ENCODE data around the gene DPF3.

The DPF3 gene

DNA sequence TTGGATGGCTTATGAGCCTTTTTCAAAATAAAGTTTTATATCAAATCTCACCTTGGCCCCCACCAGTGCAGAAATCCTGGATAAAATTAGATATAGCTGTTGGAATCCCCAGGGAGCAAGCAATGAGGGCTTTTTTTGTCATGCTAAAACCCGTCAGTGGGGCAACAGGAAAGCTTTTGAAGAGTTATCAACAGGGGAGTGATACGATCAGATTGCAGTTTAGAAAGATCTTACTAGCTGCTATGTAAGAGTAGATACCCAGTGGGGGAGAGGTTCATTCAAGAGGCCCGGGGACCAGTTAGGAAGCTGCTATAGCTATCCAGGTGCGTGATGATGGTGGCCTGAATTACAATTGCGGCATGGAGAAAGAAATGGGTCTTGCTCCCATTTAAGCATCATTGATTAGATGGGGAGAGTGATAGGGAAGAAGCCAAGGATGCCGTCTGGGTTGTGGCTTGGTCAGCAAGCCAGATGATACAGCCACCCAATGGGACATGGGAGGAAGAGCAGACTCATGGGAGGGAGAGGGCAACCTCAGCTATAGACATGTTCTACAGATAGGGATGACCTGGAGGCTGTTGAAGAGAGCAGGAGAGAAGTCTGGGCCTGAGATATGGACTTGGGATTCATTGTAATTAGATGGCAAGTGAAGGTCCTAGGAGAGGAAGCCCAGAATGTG is 272.4 kb downstream of the DPF3 start:
- in situ Hi-C loops (cut with MboI; ENCODE audit: low sequenced_read_pairs) = no loop called here

- in situ Hi-C loops (cut with MboI; ENCODE audit: low sequenced_read_pairs) = no loop called here
Observed at GRCh38 chr14:72619881-72620280, 274.0 kb downstream of the DPF3 start.

DNA sequence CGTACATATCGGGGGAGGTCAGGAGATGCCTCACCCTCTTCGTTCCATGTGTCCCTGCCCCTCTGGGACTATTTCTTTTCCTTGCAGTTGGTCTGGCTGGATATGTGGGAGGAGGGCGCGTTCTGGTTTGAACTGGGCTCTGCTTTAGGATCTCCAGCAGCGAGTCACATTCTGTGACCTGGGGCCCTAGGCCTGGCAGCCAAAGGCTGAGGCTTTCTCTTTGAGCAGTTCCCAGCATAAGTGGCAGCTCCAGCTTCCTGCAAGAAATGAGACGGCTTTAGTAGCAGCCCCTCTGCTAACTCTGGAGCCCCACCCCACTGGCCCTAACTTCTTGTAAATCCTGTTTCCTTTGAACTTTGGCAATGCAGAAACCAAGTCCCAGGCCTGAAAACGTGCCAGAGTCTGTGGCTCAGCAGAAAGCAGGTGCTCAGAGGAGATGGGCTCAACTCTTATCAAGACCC is 274.8 kb downstream of the DPF3 start:
- in situ Hi-C loops (cut with MboI; ENCODE audit: low sequenced_read_pairs) = no loop called here

- in situ Hi-C loops (cut with MboI; ENCODE audit: low sequenced_read_pairs) = no loop called here
Observed at GRCh38 chr14:72618424-72618823, 275.5 kb downstream of the DPF3 start.

DNA sequence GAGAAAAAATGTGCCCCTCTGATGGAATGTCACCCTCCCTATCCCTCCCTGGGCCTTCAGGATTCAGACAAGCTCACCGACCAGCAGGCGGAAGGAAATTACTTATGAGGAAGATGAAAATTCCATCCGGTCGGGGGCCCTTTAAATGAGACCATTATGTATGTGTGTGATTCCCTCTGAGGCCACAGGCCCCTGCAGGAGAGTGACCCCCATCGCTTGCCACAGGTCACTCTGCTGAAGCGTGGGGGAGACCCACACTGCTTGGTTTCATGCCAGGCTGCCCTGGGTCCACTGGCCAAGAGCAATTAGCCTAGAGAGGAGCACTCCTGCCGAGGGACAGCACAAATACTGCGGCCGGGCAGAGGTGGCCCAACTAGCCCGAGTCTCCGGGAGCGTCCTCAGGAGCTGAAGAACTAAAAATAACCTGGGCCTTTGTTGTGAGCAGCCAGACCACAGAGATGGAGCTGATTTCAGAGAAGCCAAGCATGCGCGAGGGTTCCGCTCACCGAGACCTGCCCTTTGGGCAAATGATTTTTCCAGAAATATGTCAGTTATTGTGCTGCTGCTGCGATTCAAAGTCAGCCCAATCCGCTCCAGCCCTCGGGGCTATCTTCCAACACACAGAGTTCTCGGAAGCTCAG is 276.4 kb downstream of the DPF3 start:
- in situ Hi-C loops (cut with MboI; ENCODE audit: low sequenced_read_pairs) = no loop called here

- in situ Hi-C loops (cut with MboI; ENCODE audit: low sequenced_read_pairs) = no loop called here
Observed at GRCh38 chr14:72616811-72617210, 277.1 kb downstream of the DPF3 start.

DNA sequence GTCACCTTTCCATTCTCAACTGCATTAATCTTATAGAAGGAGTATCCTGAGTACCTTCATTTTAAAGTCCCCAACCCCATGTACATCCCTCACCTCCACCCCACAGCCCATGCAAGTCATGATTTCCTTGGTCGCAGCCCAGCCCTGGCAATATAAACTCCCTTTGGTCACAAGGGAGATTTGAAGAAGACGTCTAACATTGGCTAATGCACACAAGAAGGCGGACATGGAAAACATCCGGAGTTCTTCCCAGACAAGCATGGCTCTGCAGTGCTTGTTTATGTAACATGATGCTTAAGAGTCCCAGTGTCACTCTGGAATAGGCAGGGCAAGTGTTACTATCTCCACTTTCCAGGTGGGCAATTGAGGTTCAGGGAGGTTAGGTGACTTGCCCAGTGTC is 277.6 kb downstream of the DPF3 start:
- in situ Hi-C loops (cut with MboI; ENCODE audit: low sequenced_read_pairs) = no loop called here

DNA sequence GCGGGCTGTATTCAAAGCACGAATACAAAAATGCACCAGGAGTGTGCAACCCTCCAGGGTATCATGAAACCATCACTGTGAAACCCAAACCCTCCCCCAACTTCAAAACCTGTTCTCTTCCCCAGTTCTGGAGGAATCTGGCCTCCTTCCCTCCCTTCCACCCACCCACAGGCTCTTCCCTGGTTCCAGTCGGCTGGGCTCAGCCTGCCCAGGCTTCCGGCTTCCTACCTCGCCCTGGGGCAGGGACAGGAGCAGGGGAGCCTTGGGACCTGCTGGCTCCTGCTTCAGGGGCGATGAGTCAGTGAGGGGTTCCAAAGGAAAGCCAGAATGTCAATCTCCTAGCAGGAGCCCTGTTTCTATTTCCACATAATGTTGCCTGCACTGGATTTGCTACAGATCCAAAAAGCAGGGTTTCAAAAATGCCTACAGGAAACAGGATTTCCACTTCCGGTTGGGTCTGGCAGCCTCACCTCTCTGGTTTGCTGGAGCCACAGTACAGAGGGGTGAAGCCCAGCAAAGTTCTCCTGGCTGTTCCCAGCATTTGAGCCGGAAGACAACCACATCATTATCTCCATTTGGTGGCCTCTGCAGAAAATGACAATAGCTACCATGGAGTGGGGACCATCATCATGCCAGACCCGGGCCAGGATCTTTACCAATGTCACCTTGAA is 278.3 kb downstream of the DPF3 start:
- in situ Hi-C loops (cut with MboI; ENCODE audit: low sequenced_read_pairs) = no loop called here

DNA sequence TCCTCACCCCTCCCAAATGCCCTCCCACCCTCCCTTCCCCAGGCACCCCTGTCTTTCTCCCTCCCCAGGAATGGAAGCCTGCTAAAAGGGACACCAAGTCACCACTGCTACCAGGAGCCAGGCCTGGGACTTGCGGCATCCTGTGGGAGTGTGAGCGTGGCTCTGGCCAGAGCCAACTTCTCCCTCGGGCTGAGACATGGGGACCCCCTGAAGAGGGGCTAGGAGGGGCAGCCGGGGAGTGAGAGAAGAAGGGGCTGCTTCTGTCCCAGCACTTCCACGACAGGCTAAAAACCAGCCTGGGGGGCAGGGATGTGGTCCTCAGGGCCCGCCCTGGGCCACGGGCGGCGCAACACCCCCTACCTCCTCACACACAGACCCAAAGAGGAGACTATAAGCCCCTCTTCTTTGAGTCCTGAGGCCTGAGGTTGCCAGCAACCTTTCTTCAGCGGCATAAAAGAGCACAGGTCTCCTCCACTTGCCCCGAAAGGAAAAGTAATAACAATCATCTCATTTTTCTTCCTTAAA is 278.9 kb downstream of the DPF3 start:
- in situ Hi-C loops (cut with MboI; ENCODE audit: low sequenced_read_pairs) = no loop called here

DNA sequence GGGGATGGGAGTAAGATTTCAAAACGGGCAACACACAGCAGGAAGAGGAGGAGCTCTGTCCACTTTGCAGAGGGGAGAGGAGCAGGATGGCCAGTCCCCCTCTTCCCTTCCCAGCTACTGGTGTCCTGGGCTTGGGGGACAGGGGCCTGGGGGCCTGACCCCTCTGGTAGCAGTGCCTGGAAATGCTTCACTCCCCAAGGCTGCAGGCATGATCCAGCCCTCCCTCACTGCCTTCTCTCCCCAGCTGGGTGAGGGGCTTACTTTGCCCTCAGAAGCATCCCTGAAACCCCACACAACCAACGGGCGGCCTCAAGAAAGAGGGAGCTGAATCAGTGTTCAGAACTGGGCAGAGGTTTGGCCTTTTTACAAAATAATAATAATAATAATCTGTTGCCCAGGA is 279.5 kb downstream of the DPF3 start:
- in situ Hi-C loops (cut with MboI; ENCODE audit: low sequenced_read_pairs) = no loop called here

DNA sequence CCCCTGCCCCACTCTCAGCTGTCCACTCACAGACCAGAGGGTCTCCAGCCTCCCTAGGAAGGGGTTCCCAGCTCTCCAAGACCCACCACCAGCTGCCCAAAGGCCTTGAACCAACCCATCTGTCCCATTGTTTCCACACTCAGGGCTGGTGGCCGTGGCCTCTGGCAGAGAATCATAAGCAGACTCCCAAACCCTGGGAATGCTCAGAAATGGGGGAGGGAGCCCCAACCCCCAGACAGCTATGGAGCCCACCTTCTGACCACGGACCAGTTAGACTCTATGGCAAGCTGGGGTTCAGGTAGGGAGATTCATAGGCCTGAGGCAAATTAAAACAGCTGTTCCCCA is 280.0 kb downstream of the DPF3 start:
- in situ Hi-C loops (cut with MboI; ENCODE audit: low sequenced_read_pairs) = no loop called here

DNA sequence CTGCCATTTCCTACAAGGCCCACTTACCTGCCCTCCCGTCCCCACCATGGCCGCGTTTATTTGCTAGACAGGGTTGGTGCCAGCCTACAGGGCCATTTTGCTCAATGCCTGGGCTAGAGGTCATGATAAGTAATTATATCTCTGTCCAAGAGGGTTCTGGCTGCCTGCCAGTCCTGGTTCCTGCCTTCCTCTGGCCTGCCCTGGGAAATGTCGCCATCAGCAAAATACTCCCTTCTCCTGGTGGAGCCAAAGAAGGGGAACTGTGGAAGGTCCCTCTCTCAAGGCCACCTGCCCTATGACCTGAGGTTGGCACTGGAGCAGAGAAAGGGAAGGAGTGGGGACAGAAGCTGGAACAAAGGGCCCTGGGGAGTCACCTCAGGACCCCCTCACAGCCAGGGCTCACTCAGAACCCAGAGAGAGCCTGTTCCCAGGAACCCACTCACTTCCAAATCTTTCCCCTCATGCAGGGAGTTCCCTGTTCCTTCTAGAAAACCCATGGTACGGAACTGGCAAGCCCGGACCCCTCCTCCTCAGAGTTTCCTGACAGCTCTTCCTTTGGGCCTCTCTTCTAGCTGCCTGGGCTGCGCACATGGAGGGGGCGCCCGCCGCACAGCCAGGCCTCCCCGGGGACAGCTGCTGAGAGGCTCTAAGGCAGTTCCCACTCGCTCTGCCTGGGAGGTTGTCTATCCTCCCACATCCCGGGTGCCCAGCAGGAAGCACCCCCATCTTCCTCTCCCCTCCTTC is 280.5 kb downstream of the DPF3 start:
- in situ Hi-C loops (cut with MboI; ENCODE audit: low sequenced_read_pairs) = no loop called here

DNA sequence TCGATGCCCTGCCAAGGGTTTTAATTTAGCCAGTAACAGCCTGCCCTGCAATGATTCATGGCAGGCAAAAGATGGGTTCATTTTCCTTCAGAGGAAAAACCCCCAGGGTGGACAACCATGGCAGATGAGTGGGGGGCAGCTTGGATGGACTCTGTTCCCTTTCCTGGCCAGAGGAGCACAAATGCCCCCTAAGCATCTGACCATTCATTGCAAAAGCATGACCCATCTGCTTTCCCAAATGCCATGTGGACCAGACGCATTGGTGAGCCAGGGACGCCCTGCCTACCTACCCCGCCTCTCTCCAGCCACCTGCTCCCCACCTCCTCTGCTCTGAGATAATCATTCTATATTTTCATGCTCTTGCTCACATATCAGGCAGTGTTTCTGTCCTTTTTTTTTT is 281.9 kb downstream of the DPF3 start:
- in situ Hi-C loops (cut with MboI; ENCODE audit: low sequenced_read_pairs) = no loop called here

DNA sequence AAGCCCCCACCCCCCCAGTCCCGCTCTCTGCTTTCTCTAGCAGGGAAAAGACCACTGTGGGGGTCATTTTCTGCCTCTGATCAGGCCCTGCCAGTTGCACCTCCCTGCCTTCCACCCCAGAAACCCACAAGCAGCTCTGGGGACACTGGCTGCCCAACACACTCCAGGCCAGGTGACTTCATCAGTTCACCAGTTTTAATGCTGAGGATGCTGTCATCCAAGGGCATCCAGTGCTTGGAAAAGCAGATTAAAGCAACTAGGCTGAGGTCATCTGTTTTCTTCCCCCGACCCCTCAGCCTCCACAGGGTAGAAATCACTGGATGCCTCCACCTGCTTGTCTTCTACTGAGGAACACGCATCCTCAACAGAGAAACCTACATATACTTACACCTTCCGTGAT is 282.4 kb downstream of the DPF3 start:
- in situ Hi-C loops (cut with MboI; ENCODE audit: low sequenced_read_pairs) = no loop called here

- in situ Hi-C loops (cut with MboI; ENCODE audit: low sequenced_read_pairs) = no loop called here
Observed at GRCh38 chr14:72610831-72611200, 283.1 kb downstream of the DPF3 start.

DNA sequence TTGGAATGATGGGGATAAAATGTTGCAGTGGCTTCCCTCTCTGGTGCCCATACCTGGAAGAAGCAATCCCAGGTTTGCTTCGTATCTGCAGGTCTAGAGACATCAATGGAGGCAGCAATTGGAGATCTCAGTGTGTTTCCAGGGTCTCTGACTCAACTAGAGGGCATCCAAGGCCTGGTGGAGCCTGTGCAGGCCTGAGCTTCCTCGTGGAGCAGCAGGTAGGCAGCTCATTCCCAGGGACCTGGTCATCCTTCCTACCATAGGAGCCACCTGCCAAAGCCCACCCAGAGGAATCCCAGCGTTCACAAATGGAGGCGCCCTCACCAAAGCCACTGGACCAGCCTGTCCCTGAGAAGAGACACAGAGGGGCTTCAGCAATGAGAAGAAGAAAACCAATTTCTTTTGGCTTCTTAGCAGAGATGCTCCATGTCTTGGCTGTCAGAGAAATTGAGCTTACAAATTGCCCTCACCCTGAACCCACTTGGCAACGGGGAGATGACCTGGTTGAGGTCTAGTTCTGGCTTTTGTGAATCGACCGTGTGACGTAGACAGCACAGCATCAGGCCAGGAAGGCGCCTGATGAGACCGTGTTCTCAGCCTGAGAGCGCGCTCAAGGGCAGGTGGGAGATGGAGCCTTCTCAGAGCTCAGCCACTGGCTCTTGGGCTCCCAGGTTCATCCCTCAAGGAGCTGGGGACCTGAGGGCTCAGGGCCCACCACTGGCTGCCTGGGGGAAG is 283.6 kb downstream of the DPF3 start:
- in situ Hi-C loops (cut with MboI; ENCODE audit: low sequenced_read_pairs) = no loop called here

- in situ Hi-C loops (cut with MboI; ENCODE audit: low sequenced_read_pairs) = no loop called here
Observed at GRCh38 chr14:72609205-72609916, 284.5 kb downstream of the DPF3 start.

DNA sequence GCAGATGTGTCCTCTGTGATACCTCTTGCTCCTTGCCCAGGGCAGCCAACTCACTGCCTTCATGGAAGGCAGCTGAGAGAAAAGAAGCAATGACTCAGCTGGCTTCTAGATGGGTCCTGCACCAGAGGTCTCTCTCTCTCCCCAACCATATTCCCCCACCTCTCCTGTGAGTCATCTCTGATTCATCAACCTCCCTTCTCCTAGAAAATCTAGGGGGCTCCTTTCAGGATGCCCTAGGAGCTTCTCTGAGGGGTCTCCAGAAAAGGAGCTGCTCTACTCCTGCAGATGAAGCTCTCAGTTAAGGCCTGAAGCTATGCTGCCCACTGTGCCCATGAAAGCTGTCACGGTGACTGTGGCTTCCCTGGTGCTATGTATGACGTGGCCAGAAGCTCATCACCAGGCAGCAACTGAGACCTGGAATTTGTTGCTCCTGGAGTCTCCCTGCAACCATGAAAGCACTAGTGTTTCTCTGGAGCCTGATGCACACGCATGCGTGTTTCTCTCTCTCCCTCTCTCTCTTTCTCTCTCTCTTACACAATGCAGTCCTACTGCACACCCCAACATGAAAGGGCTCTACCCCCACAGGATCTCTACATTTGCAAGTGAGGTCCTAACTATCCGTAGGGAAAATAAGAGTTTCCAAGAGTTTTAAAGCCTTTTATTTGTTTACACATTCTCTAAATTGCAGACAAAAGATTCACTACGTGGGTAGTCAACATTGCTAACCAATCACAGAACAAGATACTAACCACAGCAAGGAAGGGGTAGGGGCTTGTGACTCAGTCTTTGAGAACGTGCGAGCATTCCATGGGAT is 285.3 kb downstream of the DPF3 start:
- in situ Hi-C loops (cut with MboI; ENCODE audit: low sequenced_read_pairs) = no loop called here

- in situ Hi-C loops (cut with MboI; ENCODE audit: low sequenced_read_pairs) = no loop called here
Observed at GRCh38 chr14:72607386-72608130, 286.3 kb downstream of the DPF3 start.

All from HL-60/S4 (cell line).